OCI-LY1 (cell line): ENCODE measurements around the gene ARID3C.

Experiments
- CTCF ChIP-seq: fragments of 200-600 bp; sonication (generic), shearing (Covaris generic); IDR thresholded peaks from 2 replicates; pipeline ENCODE4 v1.5.1; 2017; ENCODE audit warnings: mild to moderate bottlenecking, antibody characterized with exemption, low read length, moderate library complexity, mixed read lengths
- EZH2 ChIP-seq: fragments of 200-600 bp; sonication (generic), shearing (Covaris generic); IDR thresholded peaks from 2 replicates; pipeline ENCODE4 v1.8.0; 2017; ENCODE audit warnings: borderline replicate concordance, mixed run types, mild to moderate bottlenecking, antibody characterized with exemption, low read length, moderate library complexity, mixed read lengths

GRCh38 chr9:34646211-34647083 is 17.6 kb upstream of the ARID3C start, which contains the start of gene GALT:
- peak; percentile 85 for TF ChIP-seq CTCF
- TF ChIP-seq EZH2 = no peak
